Stimulated activated CD8-positive, alpha-beta memory T cell treated with anti-CD3 and anti-CD28 coated beads, Interleukin-4, amount 100 ng/mL, for 4 hours (primary cell): ENCODE data around the gene LUC7L2.
"Not testable (repeated sequence)": the region's sequence is repeated elsewhere in the genome, so short reads cannot be mapped to it uniquely, and the experiment has no call there.

ENCODE experiments used
- DNase-seq, 2 donors: peaks; one replicate each; pipeline ENCODE4 v3.0.0-alpha.2; 2020; ENCODE audit warnings: low read depth in 2 of 2, low spot score in 1 of 2

LUC7L2 gene

DNA sequence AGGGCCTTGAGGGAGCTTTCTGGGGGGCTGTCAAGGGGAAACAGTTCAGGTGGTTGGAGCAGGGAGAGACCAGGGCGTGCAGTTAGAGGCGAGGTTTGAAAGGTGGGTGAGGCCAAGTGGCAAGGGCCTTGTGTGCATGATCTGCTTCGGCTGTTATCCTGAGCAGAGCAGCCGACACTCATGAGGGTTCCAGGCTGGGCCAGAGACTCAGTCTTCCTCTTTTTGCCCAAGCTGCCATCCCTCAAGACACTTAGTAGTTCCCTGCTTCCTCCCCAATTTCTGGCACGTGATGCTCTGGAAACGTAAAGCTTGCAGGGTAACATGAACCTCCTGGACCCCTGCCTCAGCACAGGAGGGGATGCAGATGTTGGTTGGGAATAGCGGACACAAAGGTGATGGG is 79.7 kb downstream of the LUC7L2 start:
- DNase-seq = no peak

DNA sequence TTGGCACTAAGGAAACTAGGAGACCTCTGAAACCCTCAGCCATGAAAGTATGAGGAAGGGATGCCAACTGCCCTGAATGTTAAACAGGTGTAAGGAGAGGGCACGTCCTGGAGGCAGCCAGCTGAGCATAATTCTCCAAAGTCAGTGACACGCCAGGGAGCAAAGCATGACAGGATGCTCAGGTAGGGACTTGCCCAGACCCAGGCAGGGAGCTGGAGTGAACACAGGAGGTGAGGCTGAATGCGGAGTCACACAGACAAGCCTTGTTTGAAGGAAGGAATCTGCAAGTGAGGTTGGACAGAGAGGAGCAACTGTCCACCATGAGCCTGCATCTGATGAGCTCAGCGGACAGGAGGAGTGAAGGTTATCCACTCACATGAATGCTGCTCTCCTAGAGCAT is 82.3 kb downstream of the LUC7L2 start:
- no peak for DNase-seq

DNA sequence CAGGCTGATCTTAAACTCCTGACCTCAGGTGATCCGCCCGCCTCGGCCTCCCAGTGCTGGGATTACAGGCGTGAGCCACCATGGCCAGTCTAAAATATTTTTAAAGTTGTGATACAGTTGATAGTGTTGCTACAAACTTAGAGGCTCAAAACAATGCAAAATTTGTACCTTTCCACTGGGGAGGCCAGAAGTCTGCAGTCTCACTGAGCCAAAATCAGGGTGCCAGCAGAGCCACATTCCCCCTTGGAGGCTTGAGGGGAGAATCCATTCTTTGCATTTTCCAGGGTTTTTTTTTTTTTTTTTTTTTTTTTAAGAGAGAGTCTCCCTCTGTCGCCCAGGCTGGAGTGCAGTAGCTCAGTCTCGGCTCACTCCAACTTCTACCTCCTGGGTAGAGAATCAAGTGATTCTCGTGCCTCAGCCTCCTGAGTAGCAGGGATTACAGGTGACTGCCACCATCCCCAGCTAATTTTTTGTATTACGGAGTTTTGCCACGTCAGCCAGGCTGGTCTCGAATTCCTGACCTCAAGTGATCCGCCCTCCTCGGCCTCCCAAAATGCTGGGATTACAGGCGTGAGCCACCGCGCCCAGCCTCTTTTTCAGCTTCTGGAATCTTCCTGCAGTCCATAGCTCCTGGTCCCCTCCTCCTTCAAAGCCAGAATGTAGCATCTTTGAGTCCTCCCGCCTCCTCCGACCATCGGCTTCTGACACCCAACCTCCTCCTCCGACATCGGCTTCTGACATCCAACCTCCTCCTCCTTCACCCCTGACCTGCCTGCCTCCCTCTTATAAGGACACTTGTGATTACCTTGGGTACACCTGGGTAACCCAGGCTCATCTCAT is 86.6 kb downstream of the LUC7L2 start:
- no peak for DNase-seq

DNA sequence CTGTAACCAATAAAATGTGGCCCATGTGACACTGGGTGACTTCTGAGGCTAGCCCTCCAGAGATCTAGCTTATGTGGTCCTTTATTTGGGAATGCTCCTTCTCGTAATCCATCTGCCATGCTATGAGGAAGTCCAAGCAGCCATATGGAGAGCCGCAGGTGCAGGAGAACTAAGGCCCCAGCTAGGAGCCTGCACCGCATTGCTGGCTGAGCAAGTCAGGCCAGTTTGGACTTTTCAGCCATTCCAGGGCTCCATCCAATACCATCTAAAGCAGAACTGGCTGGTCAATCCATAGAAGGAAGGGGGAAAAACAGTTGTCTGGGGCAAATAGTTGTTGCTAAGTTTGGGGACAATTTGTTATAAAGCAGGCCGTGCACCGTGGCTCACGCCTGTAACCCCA is 91.2 kb downstream of the LUC7L2 start:
- no peak for DNase-seq

DNA sequence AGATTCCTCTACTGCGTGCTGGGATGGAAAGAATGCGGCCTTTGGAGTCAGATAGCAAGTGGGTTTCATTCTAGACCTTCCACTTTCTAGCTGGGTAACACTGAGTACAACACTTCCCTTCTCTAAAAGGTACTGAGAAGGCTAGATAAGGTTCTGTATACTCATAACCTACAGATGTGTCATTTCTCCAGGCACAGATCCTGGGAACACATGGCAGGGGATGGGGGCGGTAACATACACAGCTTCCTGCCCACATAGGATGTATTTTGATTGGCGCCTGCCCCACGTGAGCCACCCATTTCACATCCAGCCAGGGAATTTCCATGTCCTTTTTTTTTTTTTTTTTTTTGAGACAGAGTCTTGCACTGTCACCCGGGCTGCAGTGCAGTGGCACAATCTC is 91.9 kb downstream of the LUC7L2 start:
- no peak for DNase-seq

DNA sequence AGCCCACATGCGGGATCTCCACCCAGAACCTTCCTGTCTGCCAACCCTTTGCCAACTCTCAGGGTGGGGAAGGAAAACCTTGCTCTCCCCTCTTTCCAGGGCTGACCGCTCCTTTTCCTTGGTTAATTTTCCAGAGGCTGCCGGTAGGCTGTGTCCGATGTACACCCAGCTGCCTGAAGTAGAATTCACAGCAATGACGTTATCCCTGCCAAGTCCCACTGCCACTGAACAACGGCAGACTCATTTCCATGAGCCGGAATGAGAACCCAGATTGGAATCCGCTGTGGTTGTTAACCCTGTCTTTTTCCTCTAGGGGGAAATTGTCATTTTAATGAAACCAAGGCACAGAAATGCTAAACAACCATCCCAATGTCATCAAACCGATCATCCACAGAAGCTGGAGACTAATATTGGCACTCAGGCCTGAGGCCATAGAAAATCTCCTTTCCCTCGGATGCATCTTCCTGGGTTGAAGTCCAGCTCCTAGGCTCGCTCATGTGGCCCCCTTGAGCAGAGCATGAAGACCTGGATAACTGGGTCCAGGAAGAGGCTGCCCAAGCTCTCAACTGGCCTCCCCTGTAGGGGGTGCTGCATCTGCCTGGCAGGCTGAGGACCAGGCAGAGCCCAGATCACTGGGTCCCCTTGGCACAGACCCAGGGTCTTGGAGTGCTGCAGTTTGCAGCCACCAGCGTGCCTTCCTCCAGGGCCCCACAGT is 93.4 kb downstream of the LUC7L2 start:
- DNase-seq = no peak

DNA sequence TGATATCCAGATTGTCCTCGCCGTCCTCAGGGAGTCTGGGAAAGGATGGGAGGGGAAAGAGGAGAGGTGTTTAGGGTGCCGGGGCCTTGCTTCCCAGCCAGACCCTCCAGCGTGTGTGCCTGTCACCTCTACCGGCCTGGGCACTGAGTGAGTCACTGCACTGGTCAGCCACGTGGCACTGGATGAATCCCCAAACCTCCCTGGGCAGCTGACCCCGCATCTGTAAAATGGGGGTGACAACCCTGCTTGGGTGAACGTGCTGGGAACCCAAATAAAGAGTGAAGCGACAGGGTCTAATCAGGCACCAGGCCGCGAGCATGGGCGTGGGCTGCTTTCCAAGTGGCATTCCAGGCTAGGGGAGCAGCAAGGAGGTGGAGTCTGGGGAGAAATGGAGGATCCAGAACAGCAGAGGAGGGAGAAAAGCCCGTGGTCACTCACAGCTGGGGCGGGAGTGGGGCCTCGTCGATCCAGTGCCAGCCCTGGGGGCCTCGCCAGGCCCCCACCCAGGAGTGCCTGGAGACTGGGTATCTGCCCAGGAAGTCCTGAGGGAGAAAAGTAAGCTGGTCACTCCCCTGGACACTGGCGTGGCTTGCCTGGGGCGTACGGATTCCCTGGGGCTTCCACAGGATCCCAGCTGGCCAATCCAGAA is 94.1 kb downstream of the LUC7L2 start:
- no peak for DNase-seq

DNA sequence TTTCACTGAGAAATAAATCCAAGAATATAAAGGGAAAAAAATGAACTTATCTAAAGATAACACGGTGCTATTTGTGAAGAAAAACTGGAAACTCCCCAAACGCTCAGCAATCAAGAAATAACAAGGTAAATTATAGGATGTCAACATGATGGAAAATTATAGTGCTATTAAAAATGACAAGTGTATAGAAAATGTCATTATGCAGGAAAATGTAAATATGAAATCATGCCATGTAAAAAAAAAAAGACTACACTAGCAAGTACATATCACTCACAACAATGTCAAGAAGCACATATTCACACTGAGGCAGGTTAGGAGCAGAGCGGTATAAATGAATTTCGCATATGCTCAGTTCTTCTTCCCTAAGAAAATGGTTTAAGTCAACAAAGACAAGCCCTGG is 96.1 kb downstream of the LUC7L2 start:
- no peak for DNase-seq

DNA sequence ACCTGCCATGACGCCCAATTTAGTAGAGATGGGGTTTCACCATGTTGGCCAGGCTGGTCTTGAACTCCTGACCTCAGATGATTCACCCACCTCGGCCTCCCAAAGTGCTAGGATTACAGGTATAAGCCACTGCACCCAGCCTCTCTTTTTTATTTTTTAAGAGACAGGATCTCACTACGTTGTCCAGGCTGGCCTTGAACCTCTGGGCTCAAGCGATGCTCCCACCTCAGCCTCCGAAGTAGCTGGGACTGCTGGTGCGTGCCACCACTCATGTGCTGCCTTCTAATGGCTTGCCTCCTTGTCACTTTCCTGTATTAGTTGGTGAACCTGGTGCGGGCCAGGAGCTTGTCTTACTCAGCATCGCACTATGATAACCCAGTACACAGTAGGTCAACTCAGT is 96.8 kb downstream of the LUC7L2 start:
- DNase-seq = no peak

DNA sequence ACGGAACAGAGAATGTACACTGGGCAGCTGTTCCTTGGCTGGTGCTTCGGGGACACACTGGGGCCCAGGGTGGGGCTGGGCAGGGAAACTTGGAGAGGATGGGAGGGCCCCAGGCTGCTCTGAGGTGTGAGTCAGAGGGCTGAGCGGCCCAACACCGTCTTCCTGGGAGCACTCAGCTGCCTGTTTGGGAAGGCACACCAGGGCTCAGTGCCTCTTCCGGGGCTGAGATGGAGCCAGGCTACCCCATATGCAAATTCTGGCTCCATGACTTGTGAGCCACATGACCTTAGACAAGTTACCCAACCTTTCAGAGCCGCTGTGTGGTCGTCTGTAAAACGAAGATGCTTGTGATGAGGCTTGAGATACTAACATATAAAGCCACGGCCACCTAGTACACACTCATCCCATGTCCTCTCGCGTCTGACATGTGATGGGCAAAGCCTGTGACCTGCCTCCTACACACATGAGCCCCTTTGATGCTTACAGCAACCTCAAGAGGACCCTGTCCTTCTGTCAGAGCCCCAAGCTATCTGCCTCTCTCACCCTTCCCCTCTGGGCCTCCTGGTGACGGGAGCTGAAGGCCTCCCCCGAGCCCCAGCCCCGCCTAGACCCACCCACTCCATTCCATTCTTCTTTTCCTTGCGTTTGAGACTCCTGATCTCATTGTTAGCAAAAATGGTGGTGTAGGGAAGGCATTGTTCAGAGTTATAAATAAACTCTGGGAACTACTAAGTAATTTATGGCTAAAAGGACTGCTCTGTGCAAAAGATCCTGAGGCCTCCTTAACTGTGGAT is 97.7 kb downstream of the LUC7L2 start:
- DNase-seq = no peak

DNA sequence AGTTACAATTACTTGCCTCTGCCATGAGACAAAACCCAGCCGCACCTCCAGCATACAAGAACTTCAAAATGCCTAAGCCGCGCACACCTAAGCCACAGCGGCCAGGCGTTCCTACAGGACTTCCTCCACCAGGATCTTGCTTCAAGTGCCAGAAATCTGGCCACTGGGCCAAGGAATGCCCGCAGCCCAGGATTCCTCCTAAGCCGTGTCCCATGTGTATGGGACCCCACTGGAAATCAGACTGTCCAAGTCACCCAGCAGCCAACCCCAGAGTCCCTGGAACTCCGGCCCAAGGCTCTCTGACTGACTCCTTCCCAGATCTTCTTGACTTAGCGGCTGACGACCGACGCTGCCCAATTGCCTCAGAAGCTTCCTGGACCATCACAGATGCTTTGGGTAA is 103.7 kb downstream of the LUC7L2 start:
- DNase-seq = not testable (repeated sequence)

DNA sequence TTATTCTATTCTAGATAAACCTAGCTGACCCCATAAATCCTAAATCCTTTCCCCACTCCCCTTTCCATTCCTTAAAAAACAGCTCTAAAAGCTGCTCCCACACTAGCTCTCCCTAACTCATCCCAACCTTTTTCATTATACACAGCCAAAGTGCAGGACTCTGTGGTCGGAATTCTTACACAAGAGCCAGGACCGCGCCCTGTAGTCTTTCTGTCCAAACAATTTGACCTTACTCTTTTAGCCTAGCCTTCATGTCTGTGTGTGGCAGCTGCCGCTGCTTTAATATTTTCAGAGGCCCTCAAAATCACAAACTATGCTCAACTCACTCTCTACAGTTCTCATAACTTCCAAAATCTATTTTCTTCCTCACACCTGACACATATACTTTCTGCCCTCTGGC is 104.8 kb downstream of the LUC7L2 start:
- not testable (repeated sequence) for DNase-seq

DNA sequence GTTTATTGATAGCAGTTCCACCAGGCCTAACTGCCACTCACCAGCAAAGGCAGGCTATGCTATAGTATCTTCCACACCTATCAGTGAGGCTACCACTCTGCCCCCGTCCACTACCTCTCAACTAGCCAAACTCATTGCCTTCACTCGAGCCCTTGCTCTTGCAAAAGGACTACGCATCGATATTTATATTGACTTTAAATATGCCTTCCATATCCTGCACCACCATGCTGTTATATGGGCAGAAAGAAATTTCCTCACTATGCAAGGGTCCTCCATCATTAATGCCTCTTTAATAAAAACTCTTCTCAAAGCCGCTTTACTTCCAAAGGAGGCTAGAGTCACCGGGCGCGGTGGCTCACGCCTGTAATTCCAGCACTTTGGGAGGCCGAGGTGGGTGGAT is 105.4 kb downstream of the LUC7L2 start:
- DNase-seq = not testable (repeated sequence)

DNA sequence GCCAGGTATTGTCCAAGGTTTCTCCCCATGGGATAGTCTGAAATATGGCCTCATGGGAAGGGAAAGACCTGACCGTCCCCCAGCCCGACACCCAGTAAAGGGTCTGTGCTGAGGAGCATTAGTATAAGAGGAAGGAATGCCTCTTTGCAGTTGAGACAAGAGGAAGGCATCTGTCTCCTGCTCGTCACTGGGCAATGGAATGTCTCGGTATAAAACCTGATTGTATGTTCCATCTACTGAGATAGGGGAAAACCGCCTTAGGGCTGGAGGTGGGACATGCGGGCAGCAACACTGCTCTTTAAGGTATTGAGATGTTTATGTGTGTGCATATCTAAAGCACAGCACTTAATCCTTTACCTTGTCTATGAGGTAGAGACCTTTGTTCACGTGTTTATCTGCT is 108.0 kb downstream of the LUC7L2 start:
- not testable (repeated sequence) for DNase-seq

DNA sequence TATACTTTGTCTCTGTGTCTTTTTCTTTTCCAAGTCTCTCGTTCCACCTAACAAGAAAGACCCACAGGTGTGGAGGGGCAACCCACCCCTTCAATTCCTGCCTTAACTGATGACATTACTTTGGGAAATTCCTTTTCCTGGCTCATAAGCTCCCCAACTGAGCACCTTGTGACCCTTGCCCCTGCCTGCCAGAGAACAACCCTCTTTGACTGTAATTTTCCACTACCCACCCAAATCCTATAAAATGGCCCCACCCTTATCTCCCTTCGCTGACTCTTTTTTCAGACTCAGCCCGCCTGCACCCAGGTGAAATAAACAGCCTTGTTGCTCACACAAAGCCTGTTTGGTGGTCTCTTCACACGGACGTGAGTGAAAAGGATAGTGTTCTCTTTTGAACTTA is 108.6 kb downstream of the LUC7L2 start:
- DNase-seq = not testable (repeated sequence)

DNA sequence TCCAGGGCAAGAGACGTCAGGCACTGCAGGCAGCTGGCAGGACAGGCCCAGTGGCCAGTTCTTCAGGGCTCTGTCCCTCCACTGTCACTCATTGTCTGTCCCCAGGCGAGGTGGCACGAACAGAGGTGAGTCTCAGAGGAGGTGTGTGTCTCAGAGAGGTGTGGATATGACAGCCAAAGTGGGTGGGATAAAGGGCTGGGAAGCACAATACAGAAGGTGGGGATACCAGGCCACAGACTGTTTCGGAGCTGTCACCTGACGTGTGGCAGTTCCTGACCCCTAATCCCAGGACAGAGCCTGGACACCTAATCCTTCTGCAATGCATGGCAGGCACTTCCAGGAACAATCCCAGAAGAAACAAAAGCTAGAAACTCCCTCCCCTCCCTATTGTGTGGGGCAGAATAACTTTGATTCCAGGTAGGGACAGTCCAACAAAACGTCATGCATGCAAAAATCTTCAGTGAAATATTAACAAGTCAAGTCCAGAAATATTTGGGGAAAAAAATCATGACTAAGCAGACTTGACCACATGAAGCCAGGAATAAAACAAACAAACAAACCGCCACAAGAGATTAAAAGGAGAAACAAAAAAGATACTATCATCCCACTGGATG is 112.2 kb downstream of the LUC7L2 start:
- DNase-seq = no peak
